ENCODE data around the gene RTN4RL1.

GRCh38 chr17:1985686-1986085 is 39.4 kb downstream of the RTN4RL1 start:
- TF ChIP-seq EP300 (IDR thresholded peaks at IDR 0.05; ENCODE audit: low read depth in 2 of 2, low read length in 2 of 2): no peak
- TF ChIP-seq EP300 (CRISPR knock-in tag; IDR thresholded peaks at IDR 0.05; ENCODE audit: borderline replicate concordance): no peak
- TF ChIP-seq CTCF (CRISPR knock-in tag; IDR thresholded peaks at IDR 0.05): no peak
- no peak for TF ChIP-seq JUN (CRISPR knock-in tag; IDR thresholded peaks at IDR 0.05)
- TF ChIP-seq SETDB1 (CRISPR knock-in tag; IDR thresholded peaks at IDR 0.05; ENCODE audit: borderline replicate concordance): no peak
- TF ChIP-seq ZNF644 (CRISPR knock-in tag; IDR thresholded peaks at IDR 0.05; ENCODE audit: low read depth): no peak

Data from HepG2 (cell line).